Measurements from ENCODE around the gene ZEB2.

- TF ChIP-seq, protein P1, sequence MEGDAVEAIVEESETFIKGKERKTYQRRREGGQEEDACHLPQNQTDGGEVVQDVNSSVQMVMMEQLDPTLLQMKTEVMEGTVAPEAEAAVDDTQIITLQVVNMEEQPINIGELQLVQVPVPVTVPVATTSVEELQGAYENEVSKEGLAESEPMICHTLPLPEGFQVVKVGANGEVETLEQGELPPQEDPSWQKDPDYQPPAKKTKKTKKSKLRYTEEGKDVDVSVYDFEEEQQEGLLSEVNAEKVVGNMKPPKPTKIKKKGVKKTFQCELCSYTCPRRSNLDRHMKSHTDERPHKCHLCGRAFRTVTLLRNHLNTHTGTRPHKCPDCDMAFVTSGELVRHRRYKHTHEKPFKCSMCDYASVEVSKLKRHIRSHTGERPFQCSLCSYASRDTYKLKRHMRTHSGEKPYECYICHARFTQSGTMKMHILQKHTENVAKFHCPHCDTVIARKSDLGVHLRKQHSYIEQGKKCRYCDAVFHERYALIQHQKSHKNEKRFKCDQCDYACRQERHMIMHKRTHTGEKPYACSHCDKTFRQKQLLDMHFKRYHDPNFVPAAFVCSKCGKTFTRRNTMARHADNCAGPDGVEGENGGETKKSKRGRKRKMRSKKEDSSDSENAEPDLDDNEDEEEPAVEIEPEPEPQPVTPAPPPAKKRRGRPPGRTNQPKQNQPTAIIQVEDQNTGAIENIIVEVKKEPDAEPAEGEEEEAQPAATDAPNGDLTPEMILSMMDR (IDR thresholded peaks at IDR 0.05), result no peak
- TF ChIP-seq POLR2A (IDR thresholded peaks at IDR 0.05), result no peak
- no peak for TF ChIP-seq POLR2AphosphoS5 (IDR thresholded peaks at IDR 0.05)
- no peak for TF ChIP-seq EP300 (IDR thresholded peaks at IDR 0.05)
Observed at GRCh38 chr2:144554492-144555210, 34.7 kb upstream of the ZEB2 start.

All from sigmoid colon (tissue), 4 donors.